HG02571 (cell line): ENCODE results near the gene VWCE.
"Not testable (repeated sequence)": the region's sequence is repeated elsewhere in the genome, so short reads cannot be mapped to it uniquely, and the experiment has no call there.

ENCODE experiments used
- ATAC-seq: cut with Tn5 transposase; IDR thresholded peaks from one replicate; pipeline ENCODE4 v1.9.1; 2021; ENCODE audit warnings: mild to moderate bottlenecking, moderate library complexity; ENCODE audit not compliant: unreplicated experiment

The VWCE gene

DNA sequence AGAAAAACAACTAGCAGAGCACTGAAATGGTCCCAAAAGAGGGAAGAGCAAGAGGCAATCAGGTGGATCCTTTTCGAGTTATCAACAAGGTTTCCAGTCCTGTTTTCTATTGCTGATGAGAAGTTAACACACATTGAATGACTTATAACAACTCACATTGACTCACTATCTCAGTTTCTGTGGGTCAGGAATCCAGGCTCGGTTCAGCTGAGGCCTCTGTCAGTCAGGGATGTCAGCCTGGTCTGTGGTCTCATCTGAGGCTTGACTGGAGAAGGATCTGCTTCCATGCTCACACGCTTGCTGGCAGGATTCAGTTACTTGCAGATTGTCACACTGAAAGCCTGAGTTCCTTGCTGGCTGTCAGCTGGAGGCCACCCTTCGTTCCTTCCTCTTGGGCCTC, 76.8 kb downstream of the VWCE start:
- not testable (repeated sequence) for ATAC-seq

- ATAC-seq, result not testable (repeated sequence)
Measured at GRCh38 chr11:61213711-61214324, 81.3 kb downstream of the VWCE start.

GRCh38 chr11:61212202-61212601, 82.9 kb downstream of the VWCE start:
- not testable (repeated sequence) for ATAC-seq

DNA sequence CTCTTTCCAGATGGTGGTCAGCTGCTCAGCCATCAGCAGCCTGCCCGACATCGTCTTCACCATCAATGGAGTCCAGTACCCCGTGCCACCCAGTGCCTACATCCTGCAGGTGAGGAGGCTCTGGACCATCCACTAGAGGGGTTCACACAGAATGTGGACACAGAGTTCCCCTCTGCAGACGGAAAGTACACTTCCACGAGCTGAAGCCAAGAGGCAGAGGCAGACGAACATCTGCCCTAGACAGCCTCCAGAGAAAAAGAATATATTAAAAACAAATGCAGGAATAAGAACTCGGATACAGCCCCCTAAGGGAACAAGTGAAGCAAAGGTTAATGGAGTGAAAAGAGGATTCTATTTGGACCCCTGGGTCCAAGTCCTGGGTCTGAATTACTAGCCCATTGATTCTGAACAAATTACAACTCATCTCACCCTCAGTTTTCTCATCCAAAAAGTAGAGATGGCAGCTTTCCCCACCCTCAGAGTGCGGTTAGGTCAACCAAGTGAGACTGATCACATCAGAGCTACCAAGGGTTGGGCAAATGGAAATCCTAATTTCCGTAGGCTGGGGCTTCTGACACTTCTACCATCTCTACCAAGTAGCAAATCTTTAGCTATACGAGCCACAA, 83.7 kb downstream of the VWCE start:
- not testable (repeated sequence) for ATAC-seq

DNA sequence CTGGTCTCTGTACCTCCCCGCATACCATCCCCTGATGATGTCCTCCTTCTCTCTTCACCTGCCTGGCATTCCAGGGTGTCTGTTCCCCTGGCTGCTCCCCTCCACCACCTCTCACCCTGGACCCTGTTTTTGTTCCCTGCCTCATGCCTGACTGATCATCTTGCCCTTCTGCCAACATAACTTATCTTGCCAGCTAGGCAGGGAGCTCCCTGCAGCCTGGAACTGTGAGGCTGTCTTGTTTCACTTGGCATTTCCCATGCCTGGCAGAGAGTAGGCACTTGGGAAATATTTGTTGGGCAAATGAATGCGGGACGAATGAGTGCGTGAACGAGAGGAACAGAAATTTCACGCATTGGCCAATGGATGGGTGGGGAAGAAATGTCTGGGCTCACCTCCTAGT, 84.5 kb downstream of the VWCE start:
- not testable (repeated sequence) for ATAC-seq
